Subcutaneous adipose tissue (tissue), 4 donors: ENCODE measurements around the gene ERGIC1. TPM values are rescaled to one million over a fixed set of nuclear protein-coding genes. Genes with fewer than 3 reads are reported as not detected.

Source experiments
- total RNA-seq, 4 donors: library from RNA; depleted of rRNA; stranded (reverse); fragments of >200 nt; gene quantifications; one replicate each; pipeline ENCODE4 v1.1.0, GENCODE V29; 2016
- TF ChIP-seq, protein P1 (sequence below): fragments of 450-650 bp; IDR thresholded peaks from one replicate; pipeline ENCODE4 v1.5.1; 2016; ENCODE audit warnings: low read depth, mild to moderate bottlenecking, control low read depth, antibody characterized with exemption, moderate library complexity

ERGIC1 gene
- total RNA-seq, 4 donors from 2014 or later, result 94.0 to 165 (median 126) TPM

DNA sequence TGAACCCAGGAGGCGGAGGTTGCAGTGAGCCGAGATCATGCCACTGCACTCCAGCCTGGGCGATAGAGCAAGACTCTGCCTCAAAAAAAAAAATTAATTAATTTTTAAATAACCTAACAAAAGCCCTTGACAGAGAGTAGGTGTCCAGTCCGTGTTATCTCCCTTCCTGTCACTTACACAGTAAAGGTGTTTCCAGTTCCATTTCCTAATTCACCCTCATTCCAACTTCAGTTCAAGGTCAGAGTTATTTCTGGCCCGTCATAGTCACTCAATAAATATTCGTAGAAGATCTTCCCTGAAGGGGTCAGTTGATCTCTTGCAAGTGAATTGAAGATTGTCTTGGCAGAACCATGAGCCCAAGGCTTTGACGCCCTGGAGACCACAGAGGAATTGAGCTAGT, 16.4 kb upstream of the ERGIC1 start:
- TF ChIP-seq, protein P1, sequence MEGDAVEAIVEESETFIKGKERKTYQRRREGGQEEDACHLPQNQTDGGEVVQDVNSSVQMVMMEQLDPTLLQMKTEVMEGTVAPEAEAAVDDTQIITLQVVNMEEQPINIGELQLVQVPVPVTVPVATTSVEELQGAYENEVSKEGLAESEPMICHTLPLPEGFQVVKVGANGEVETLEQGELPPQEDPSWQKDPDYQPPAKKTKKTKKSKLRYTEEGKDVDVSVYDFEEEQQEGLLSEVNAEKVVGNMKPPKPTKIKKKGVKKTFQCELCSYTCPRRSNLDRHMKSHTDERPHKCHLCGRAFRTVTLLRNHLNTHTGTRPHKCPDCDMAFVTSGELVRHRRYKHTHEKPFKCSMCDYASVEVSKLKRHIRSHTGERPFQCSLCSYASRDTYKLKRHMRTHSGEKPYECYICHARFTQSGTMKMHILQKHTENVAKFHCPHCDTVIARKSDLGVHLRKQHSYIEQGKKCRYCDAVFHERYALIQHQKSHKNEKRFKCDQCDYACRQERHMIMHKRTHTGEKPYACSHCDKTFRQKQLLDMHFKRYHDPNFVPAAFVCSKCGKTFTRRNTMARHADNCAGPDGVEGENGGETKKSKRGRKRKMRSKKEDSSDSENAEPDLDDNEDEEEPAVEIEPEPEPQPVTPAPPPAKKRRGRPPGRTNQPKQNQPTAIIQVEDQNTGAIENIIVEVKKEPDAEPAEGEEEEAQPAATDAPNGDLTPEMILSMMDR, result no peak

DNA sequence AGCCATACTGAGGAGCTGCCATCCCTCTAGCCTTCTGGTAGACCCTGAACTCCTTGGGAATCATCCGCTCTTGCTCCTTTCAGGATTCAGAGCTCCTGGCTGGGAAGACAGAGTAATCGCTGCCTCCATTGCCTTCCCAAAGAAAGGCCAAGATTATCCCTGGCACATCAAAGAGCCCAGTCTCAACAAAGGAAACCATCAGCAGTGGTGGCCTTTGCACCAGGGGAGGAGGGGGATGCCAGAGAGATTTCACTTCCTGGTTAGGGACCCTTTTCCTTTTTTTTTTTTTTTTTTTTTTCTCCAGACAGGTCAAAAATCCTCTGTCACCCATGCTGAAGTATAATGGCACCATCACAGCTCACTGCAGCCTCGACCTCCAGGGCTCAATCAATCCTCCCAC, 16.0 kb upstream of the ERGIC1 start:
- TF ChIP-seq, protein P1, result no peak

DNA sequence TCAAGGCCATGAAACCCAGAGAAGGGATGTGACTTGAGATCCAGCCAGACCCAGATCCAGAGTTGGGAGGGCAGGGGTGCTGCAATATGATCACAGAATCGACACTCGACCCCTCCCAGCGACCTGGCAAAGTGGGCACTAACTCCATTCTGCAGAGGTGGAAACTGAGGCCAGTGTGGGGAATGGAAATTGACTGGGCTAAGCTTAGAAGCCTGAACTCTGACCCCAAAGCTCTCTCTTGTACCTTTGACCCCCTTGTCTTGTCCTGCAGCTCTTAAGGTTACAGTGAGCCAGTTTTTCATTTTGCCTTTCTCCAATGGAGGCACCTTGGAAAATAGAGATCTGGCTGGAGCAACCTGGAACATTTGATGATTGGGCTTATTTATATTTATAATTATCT, 14.5 kb upstream of the ERGIC1 start:
- TF ChIP-seq, protein P1, result no peak

DNA sequence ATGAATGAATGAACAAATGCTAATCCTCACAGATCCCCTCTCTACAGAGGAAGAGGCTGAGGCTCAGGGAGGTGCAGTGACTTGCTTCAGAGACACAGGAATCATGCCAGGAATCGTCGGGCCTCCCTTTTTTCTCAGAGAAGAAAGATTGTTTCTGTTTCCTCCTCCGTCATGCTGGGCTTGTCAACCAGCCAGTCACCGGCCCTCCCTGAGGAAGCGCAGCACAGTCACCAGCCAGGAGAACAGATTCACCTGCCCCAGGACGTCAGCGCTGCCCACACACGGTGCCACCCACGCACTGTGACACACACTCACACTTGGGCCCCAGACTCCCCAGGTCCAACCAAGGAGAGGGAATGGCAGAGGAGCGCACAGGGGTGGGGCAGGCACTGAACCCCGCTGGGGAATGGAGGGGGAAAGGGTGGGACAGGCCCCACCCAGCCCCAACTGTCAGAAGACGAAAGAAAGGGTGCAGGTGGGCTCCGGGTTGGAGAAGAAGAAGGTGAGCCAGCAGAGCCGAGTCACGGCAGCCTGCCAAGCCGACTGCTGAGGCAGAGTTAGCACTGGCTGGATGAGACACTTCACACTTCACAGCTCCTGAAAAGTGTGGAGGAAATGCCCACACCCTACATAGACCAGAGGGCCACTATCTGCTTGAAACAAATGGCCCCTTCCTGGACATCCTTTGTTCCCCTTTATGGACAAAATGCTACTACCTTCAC, 13.8 kb upstream of the ERGIC1 start:
- TF ChIP-seq, protein P1, result no peak

DNA sequence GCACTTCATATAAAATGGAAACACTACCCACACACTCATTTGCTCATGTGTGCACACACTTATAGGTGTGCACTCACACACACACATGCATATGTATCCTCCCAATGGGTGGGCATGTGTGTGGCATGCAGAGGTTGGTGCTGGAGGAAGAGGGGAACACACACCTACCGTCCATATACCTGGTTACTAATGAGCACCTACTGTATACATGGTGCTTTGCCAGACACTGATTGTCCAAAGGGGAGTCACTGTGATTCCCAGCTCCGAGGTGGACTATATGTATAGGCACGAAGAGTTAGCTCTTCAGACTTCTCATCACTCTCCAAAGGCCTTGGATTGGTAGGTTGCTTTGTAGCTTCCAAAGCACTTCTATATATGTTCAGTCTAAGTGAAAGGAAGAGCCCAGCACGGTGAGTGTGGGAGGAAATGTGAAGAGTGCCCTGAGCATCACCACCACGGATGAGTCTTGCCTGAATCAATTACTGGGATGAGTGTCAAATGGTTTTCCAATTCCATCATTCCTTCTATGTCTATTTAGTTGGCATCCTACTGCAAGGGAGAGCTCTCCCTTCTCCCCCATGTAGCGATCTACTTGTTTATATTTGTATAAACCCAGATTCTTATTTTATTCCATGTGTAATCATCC, 12.6 kb upstream of the ERGIC1 start:
- TF ChIP-seq, protein P1, result no peak

DNA sequence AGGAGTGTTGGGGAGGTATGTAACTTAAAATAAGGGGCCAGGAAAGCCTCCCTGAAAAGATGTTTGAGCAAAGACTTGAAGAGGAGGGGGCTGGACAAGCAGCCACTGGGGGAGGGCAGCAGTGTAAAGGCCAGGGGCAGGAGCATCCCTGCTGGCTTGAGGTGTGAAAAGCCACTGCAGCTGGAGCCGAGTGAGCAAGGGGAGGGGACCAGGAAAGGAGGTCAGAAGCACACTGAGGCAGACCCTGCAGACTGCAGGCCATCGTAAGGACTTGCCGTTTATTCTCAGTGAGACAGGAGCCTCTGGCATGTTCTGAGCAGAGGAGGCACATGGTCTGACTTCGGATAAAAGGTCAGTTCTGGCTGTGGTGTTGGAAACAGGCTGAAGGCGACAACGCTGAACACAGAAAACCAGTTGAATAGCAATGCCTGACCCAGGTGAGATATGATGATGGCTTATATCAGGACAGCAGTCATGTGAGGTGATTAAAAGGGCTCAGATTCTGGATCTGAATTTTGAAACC, 10.2 kb upstream of the ERGIC1 start:
- TF ChIP-seq, protein P1, result no peak

DNA sequence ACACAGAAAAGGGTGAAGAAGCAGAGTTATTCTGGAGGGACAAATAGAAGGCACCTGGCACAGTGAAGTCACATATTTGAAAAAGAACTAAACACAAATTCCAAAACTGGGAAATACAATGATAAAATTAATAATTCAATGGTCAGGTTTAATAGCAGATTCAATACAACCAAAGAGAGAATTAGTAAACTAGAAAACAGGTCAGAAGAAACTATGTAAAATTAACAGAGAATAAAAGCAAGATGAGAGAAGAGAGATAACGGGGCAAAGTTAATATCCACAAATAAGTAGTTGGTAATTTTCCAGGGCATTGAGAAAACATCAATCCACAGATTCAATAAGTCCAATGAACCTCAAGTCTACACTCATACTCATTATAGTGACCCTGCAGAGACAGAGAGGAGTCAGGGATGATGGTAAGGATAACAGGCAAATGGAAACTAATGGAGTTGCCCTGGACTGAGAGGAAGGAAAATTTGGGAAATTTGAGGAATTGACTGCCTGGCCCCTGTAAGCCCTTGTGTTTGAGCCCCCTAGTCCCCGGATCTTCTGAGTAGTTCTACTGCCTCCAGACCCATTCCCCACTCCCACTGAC, 8.3 kb upstream of the ERGIC1 start:
- TF ChIP-seq, protein P1, result no peak
